ENCODE results near the gene NACA2.

Gene NACA2

DNA sequence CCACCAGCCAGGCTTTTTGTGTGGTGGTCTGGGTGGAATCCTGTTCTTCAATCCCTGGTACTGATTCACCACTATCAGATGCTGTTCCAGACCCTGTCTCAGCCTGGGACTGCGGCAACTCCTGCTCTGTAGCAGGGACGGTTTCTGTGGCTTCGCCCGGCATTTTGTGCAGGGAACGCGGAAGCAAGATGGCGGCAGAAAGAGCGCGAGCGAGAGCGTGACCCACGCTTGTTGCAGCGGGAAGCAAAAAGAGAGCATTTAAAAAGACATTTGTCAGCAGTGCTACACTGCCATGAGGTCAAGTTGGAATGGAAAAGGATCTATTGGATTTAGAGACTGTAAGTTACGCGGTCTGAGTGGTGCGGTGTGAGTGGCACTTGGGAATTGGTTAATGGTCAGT, at the start of gene NACA2:
NACA2 (minus strand) TSS at position 202 of the 400 bp plus-strand sequence; CDS start at position 163, 39 bp downstream.
- TF ChIP-seq, protein P1, sequence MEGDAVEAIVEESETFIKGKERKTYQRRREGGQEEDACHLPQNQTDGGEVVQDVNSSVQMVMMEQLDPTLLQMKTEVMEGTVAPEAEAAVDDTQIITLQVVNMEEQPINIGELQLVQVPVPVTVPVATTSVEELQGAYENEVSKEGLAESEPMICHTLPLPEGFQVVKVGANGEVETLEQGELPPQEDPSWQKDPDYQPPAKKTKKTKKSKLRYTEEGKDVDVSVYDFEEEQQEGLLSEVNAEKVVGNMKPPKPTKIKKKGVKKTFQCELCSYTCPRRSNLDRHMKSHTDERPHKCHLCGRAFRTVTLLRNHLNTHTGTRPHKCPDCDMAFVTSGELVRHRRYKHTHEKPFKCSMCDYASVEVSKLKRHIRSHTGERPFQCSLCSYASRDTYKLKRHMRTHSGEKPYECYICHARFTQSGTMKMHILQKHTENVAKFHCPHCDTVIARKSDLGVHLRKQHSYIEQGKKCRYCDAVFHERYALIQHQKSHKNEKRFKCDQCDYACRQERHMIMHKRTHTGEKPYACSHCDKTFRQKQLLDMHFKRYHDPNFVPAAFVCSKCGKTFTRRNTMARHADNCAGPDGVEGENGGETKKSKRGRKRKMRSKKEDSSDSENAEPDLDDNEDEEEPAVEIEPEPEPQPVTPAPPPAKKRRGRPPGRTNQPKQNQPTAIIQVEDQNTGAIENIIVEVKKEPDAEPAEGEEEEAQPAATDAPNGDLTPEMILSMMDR (IDR thresholded peaks at IDR 0.05; ENCODE audit: low read depth, low read length) = no peak
- no peak within 1 kb of the TSS for H3K4me3 ChIP-seq (ENCODE audit: low read depth, low read length)

DNA sequence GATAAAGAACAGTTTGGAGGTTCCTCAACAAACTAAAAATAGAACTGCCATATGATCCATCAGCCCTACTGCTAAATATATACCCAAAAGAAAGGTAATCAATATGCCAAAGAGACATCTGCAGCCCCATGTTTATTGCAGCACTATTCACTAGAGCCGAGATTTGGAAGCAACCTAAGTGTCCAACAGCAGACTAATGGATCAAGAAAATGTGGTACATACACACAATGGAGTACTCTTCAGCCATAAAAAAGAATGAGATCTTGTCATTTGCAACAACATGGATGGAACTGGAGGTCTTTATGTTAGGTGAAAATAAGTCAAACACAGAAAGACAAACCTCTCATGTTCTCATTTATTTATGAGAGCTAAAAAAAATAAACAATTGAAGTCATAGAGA, 48.8 kb upstream of the NACA2 start:
- TF ChIP-seq, protein P1 (IDR thresholded peaks at IDR 0.05; ENCODE audit: low read depth, low read length) = no peak
- H3K4me3 ChIP-seq (ENCODE audit: low read depth, low read length) = no peak overlapping the region

DNA sequence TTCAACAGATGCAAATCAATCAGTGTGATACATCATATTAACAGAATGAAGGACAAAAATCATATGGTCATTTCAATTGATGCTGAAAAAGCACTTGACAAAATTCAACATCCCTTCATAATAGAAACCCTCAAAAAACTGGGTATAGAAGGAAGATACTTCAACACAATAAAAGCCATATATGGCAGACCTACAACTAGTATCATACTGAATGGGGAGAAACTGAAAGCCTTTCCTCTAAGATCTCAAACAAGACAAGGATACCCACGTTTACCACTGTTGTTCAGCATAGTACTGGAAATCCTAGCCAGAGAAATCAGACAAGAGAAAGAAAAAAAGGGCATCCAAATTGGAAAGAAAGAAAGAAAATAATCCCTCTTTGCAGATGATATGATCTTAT, 47.1 kb upstream of the NACA2 start:
- TF ChIP-seq, protein P1 (IDR thresholded peaks at IDR 0.05; ENCODE audit: low read depth, low read length) = no peak
- H3K4me3 ChIP-seq (ENCODE audit: low read depth, low read length) = no peak overlapping the region

DNA sequence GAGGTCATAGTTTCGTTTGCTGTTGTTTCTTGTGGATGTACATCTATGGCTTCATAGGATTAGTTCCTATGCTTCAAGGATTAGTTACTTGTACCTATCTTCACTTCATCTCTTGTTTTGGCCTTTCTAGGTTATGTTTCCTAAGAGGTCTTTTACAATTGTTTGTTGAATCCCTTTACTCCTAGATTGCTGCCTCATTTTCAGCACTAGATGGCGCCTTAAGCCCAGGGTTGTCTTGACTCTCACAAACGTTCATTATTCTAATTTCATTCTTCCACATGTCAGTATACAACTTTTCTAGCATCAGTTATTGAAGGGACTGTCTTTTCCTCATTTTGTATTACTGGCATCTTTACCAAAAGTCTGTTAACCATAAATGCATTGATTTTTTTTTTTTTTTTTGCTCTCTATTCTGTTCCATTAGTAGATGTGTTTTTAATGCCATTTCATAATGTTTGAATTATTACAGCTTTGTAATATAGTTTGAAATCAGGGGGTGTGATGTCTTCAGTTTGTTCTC, 45.0 kb upstream of the NACA2 start:
- TF ChIP-seq, protein P1 (IDR thresholded peaks at IDR 0.05; ENCODE audit: low read depth, low read length) = peak; percentile 69

DNA sequence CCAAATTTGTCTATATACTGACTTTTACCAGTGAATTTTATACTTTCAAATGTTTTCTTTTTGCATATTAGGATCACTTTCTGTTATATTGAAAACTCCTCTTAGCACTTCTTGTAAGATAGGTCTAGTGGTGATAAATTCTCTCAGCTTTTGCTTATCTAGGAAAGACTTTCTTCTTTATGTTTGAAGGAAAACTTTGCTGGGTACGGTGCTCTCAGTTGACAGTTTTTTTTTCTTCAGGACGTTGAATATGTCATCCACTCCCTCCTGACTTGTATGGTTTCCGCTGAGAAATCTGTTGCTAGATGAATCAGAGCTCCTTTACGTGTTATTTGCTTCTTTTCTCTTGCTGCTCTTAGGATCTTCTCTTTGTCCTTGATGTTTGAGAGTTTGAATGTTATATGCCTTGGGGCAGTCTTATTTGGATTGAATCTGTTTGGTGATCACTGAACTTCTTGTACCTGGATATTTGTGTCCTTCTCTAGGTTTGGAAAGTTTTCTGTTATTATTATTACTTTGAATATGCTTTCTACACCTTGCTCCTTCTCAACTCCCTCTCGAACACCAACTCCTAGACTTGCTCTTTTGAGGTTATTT, 44.0 kb upstream of the NACA2 start:
- no peak overlapping the region for H3K4me3 ChIP-seq (ENCODE audit: low read depth, low read length)
- TF ChIP-seq, protein P1 (IDR thresholded peaks at IDR 0.05; ENCODE audit: low read depth, low read length) = no peak

More for the DNA sequence above, 45.0 kb upstream of the NACA2 start:
- H3K4me3 ChIP-seq (ENCODE audit: low read depth, low read length) = no peak overlapping the region

DNA sequence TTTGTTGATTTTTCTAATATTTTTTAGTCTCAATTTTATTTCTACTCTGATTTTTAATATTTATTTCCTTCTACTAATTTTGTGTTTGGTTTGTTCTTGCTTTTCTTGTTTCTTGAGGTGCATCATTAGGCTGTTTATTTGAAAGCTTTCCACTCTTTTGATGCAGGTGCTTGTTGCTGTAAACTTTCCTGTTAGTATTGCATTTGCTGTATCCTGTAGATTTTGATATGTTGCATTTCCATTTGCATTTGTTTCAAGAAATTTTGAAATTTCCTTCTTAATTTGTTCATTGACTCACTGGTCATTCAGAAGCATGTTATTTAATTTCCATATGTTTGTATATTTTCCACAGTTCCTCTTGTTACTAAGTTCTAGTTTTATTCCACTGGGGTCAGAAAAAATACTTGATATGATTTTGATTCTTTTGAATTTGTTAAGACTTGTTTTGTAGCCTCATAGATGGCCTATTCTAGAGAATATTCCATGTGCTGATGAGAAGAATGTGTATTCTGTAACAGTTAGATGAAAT, 43.1 kb upstream of the NACA2 start:
- H3K4me3 ChIP-seq (ENCODE audit: low read depth, low read length) = no peak overlapping the region
- TF ChIP-seq, protein P1 (IDR thresholded peaks at IDR 0.05; ENCODE audit: low read depth, low read length) = no peak

DNA sequence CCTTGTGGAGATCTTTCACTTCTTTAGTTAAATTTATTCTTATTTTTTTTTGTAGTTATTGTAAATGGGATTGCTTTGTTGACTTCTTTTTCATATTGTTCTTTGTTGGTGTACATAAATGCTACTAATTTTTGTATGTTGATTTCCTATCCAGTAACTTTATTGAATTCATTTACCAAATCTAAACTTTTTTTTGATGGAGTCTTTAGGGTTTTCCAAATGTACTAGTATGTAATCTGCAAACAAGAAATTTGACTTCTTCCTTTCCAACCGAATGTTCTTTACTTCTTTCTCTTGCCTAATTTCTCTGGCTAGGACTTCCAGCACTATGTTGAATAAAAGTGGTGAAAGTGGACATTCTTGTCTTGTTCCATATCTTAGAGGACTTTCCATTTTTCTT, 41.8 kb upstream of the NACA2 start:
- no peak overlapping the region for H3K4me3 ChIP-seq (ENCODE audit: low read depth, low read length)
- TF ChIP-seq, protein P1 (IDR thresholded peaks at IDR 0.05; ENCODE audit: low read depth, low read length) = no peak

Data from WI38 (cell line).